HG03025 (cell line): Measurements from ENCODE around the gene SPPL2C.

Source experiments
- ATAC-seq: cut with Tn5 transposase; IDR thresholded peaks from one replicate; pipeline ENCODE4 v1.9.1; 2021; ENCODE audit warnings: mild to moderate bottlenecking, moderate library complexity; ENCODE audit not compliant: unreplicated experiment, low FRiP score

Gene SPPL2C

GRCh38 chr17:45844695-45845375, at the start of gene SPPL2C:
SPPL2C (plus strand) TSS chr17:45844881; CDS start chr17:45844907, 26 bp downstream.
- no peak for ATAC-seq

- no peak for ATAC-seq
Observed at GRCh38 chr17:45800816-45801215, 43.9 kb upstream of the SPPL2C start.

GRCh38 chr17:45801421-45801820, 43.3 kb upstream of the SPPL2C start:
- no peak for ATAC-seq

GRCh38 chr17:45808845-45809244, 35.8 kb upstream of the SPPL2C start:
- no peak for ATAC-seq

- ATAC-seq = no peak
Observed at GRCh38 chr17:45809499-45809898, 35.2 kb upstream of the SPPL2C start.

GRCh38 chr17:45812102-45812501, 32.6 kb upstream of the SPPL2C start:
- no peak for ATAC-seq

- no peak for ATAC-seq
Observed at GRCh38 chr17:45813048-45813725, 31.5 kb upstream of the SPPL2C start.

GRCh38 chr17:45814622-45815606, 29.8 kb upstream of the SPPL2C start:
- no peak for ATAC-seq

GRCh38 chr17:45815752-45816151, 28.9 kb upstream of the SPPL2C start:
- no peak for ATAC-seq

GRCh38 chr17:45818041-45818440, 26.6 kb upstream of the SPPL2C start:
- ATAC-seq = no peak

- no peak for ATAC-seq
Observed at GRCh38 chr17:45818699-45819098, 26.0 kb upstream of the SPPL2C start.

GRCh38 chr17:45819632-45820031, 25.0 kb upstream of the SPPL2C start:
- no peak for ATAC-seq

- no peak for ATAC-seq
Observed at GRCh38 chr17:45820052-45820780, 24.5 kb upstream of the SPPL2C start.

- no peak for ATAC-seq
Observed at GRCh38 chr17:45821147-45821546, 23.5 kb upstream of the SPPL2C start.

GRCh38 chr17:45823598-45823997, 21.1 kb upstream of the SPPL2C start:
- no peak for ATAC-seq

- no peak for ATAC-seq
Observed at GRCh38 chr17:45824475-45824874, 20.2 kb upstream of the SPPL2C start.

- no peak for ATAC-seq
Observed at GRCh38 chr17:45824901-45825492, 19.7 kb upstream of the SPPL2C start.

- ATAC-seq = no peak
Observed at GRCh38 chr17:45825792-45826191, 18.9 kb upstream of the SPPL2C start.

GRCh38 chr17:45826919-45827588, 17.6 kb upstream of the SPPL2C start:
- no peak for ATAC-seq
